Activated CD4-positive, alpha-beta memory T cell treated with anti-CD3 and anti-CD28 coated beads, Interleukin-2, amount 10 ng/mL, durations not matched to agents 7 days and 5 days (primary cell): ENCODE results near the gene TBL1XR1. TPM values are rescaled to one million over a fixed set of nuclear protein-coding genes. Genes with fewer than 3 reads are reported as not detected.

Source experiments
- CTCF ChIA-PET: fragments of 350-600 bp; sonication (Branson Sonifier 250); formaldehyde crosslinking; loops from one replicate; lab custom pipeline; 2021; ENCODE audit warnings: antibody characterized with exemption, inconsistent platforms; lab: Charles Lee
- POLR2A ChIA-PET: fragments of 350-600 bp; sonication (Branson Sonifier 250); formaldehyde crosslinking; loops from one replicate; lab custom pipeline; 2021; ENCODE audit warnings: antibody characterized with exemption; lab: Charles Lee
- DNase-seq: peaks from one replicate; pipeline ENCODE4 v3.0.0-alpha.2; 2020
- H3K27ac Mint-ChIP-seq: one replicate; pipeline ENCODE4 v1.8.0; 2021; ENCODE audit warnings: mild to moderate bottlenecking, mixed read lengths
- H3K27me3 Mint-ChIP-seq: one replicate; pipeline ENCODE4 v1.8.0; 2021; ENCODE audit warnings: mixed read lengths
- H3K36me3 Mint-ChIP-seq: one replicate; pipeline ENCODE4 v1.8.0; 2021; ENCODE audit warnings: low read depth, mixed read lengths
- H3K4me1 Mint-ChIP-seq: one replicate; pipeline ENCODE4 v1.8.0; 2021; ENCODE audit warnings: mixed read lengths
- H3K4me3 Mint-ChIP-seq: one replicate; pipeline ENCODE4 v1.8.0; 2021; ENCODE audit warnings: mild to moderate bottlenecking, mixed read lengths
- H3K9me3 Mint-ChIP-seq: one replicate; pipeline ENCODE4 v1.8.0; 2021; ENCODE audit warnings: mixed read lengths
- total RNA-seq, 2 experiments: library from RNA; stranded (reverse); gene quantifications; one replicate each; pipeline ENCODE4 v1.2.3, GENCODE V29; 2021

Gene TBL1XR1
- 100 to 1,000 TPM; 178 to 187 TPM for total RNA-seq

DNA sequence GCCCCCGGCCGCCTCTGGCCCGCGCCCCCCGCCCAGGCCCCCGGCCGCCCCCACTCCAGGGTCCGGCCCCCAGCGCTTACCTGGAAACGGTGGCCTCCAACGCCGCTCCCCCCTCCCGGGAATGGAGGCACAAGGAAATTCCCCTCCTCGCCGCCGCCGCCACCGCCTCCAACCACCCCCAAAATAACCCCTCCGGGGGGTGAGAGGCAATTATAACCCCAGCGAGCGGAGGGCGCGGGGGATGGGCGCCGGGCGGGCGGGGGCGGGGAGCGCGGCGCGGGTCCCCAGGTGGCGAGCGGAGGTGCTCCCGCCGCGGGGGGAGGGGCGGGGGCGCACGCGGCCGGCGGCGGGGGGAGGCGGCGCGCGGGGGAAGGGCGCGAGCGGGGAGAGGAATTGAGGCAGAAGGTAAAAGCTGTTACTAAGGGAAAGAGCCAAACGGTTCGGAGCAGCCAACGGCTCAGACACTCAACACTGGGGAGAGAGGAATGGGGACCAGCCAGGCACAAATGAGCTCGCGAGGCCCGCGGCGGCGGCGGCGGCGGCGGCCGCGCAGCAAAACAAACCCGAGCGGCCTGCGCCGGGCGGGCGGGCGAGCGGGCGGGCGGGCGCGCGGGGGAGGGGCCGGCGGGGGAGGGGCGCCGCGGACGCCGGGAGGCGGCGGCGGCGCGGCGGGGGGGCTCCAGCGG, at the start of gene TBL1XR1:
TBL1XR1 (minus strand) TSS at position 442 of the 686 bp plus-strand sequence. CDS start 132,505 bp downstream, outside the sequence.
- no peaks in the 10 kb centered on the region for H3K9me3 Mint-ChIP-seq

DNA sequence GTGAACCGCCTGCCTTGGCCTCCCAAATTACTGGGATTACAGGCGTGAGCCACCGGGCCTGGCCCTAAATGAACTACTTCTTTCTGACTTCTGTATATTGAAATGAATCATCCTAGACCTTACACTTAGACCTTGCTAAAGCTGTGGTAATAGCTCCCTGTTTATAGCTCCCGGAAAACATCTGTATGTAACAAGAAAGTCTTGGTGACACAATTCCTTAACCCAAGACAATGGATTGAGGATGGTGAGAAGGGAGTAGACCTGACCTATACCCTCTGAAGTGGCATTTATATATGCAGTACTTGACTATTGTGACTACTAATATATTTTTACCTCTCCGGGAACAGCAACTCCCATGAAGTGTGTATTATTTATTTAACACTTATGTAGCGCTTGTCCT, 48.0 kb upstream of the TBL1XR1 start:
- Mint-ChIP-seq H3K36me3 (peaks cover 3% of the 10 kb centered on the region), H3K27ac (no peak overlapping the region), H3K27me3 (no peaks in the 10 kb centered on the region), H3K4me3 (no peak overlapping the region), H3K4me1 (no peaks in the 10 kb centered on the region), H3K9me3 (peaks cover 8% of the 10 kb centered on the region)
- POLR2A ChIA-PET = no interaction called here
- CTCF ChIA-PET = no interaction called here
- no peak for DNase-seq

More for the DNA sequence above, at the start of gene TBL1XR1:
- Mint-ChIP-seq H3K4me1 (peaks cover 63% of the 10 kb centered on the region), H3K27ac (peak within 1 kb of the TSS; percentile 97), H3K36me3 (peaks cover 40% of the 10 kb centered on the region), H3K4me3 (peak within 1 kb of the TSS; percentile 98), H3K27me3 (no peaks in the 10 kb centered on the region)
- peak; percentile 90 for DNase-seq
- CTCF ChIA-PET = interaction anchor here (0.5 to 3.4 kb wide), 3 partner anchors 146 to 450 kb away, joined by 3 to 23 read pairs (median 14); no protein-coding TSS in a partner anchor
- POLR2A ChIA-PET = interaction anchor here (0.6 to 12.3 kb wide), 20 partner anchors 28 to 581 kb away, joined by 3 to 374 read pairs (median 5); no protein-coding TSS in a partner anchor

DNA sequence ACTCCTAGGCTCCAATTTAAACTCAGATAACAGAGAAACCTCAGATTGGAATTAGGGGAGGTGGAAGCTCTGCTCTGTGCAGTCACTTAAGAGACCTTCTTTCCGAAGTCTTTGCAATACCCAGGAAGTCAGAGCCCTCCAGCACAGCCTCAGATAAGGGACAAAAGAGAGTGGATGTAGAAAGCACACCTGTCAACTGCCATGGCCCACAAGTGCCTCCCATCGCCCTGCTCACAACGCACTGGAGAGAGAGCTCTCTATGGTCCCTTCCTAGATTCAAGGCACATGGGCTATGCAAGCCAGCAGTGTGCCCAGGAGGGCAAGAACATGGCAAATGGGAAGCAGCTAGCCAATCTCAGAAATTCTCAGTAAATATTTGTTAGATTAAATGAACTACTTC, 47.3 kb upstream of the TBL1XR1 start:
- H3K4me3 Mint-ChIP-seq = no peak overlapping the region
- DNase-seq = no peak

DNA sequence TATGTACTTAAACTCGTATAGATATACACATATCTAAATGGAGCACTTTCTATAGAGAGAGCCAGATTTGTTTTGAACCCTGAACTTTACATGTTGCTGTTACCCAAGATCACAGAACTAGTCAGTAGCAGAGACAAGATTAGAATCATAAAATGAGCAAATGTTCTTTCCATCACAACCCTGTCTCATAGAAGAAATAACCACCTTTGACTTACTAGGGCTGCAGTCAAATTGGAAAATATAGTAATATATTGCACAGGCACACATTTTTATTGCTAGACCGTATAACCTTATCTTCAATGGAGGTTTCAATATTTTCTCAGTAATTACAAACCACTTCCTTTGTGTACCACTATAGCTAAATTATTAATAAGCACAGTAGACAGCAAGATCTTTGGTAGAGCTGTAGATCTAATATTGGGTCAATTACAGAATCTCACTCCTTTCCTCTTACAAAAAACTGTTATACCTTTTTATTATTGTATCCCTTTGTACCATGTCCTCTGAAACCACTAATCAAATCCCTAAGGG, 41.5 kb upstream of the TBL1XR1 start:
- Mint-ChIP-seq H3K9me3 (peaks cover 3% of the 10 kb centered on the region), H3K27me3 (no peaks in the 10 kb centered on the region), H3K27ac (no peak overlapping the region), H3K4me3 (no peak overlapping the region), H3K36me3 (no peaks in the 10 kb centered on the region), H3K4me1 (no peaks in the 10 kb centered on the region)
- DNase-seq = no peak
- CTCF ChIA-PET = no interaction called here
- POLR2A ChIA-PET = no interaction called here

More for the DNA sequence above, 47.3 kb upstream of the TBL1XR1 start:
- Mint-ChIP-seq H3K27ac (no peak overlapping the region), H3K36me3 (peaks cover 3% of the 10 kb centered on the region), H3K9me3 (peaks cover 8% of the 10 kb centered on the region), H3K4me1 (no peaks in the 10 kb centered on the region), H3K27me3 (no peaks in the 10 kb centered on the region)
- POLR2A ChIA-PET = no interaction called here
- CTCF ChIA-PET = no interaction called here

DNA sequence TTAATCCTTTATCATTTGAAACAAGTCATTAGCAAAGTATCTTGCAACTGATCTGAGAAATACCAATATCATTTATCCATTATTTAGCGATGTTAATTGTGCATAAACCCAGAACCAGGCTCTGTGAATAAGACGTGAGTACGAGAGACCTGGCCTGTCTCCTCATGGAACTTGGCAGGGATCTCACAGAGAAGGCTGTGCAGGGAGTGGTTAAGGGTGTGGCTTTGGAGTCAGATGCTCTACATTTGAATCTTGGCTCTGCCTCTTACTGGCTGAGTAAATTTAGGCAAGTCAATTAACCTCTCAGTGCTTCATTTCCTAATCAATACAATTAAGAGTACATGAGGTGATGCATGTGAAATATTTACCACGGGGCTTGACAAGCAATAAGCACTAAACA, 39.9 kb upstream of the TBL1XR1 start:
- H3K27ac Mint-ChIP-seq = no peak overlapping the region
- ChIA-PET CTCF (no interaction called here), POLR2A (no interaction called here)
- H3K4me1 Mint-ChIP-seq = no peaks in the 10 kb centered on the region
- no peak overlapping the region for H3K4me3 Mint-ChIP-seq
- H3K9me3 Mint-ChIP-seq = peaks cover 3% of the 10 kb centered on the region
- no peaks in the 10 kb centered on the region for H3K27me3 Mint-ChIP-seq
- H3K36me3 Mint-ChIP-seq = no peaks in the 10 kb centered on the region
- DNase-seq = no peak

DNA sequence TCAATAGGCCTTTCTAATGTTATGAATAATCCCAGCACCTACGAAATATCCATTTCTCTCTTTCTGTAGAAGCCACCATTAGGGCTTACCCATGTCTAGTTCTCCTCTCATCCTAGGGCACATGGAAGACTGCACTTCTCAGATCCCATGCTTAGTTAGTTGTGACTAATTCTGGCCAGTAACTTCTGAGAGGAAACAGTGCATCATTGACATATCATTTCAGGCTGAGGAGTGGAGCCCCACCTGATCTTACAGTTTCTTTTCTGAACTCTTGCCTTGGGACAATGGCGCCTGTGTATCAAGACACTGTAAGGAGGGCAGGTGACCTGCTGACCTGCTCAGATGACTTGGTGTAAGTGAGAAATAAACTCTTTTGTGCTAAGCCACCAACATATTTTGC, 39.4 kb upstream of the TBL1XR1 start:
- H3K4me3 Mint-ChIP-seq = no peak overlapping the region
- H3K27ac Mint-ChIP-seq = no peak overlapping the region
- H3K4me1 Mint-ChIP-seq = no peaks in the 10 kb centered on the region
- H3K36me3 Mint-ChIP-seq = no peaks in the 10 kb centered on the region
- ChIA-PET POLR2A (no interaction called here), CTCF (no interaction called here)
- no peaks in the 10 kb centered on the region for H3K27me3 Mint-ChIP-seq
- H3K9me3 Mint-ChIP-seq = peaks cover 3% of the 10 kb centered on the region
- no peak for DNase-seq

DNA sequence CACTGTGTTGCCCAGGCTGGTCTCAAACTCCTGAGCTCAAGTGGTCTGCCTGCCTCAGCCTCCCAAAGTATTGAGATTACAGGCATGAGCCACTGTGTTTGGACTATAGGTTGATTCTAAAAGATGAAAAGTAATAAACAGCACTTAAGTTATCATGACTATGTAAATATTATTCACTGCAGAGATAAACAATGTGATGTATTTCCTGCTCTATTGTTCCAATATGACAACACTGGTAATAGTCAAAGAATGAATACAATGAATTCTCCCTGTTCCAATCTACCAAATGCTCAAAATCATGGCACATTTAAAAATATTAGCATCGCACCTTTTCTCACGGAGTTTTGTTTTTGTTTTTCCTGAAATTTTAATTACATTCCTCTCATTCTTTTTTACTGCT, 36.8 kb upstream of the TBL1XR1 start:
- Mint-ChIP-seq H3K4me1 (no peaks in the 10 kb centered on the region), H3K4me3 (no peak overlapping the region), H3K27me3 (no peaks in the 10 kb centered on the region), H3K9me3 (peaks cover 6% of the 10 kb centered on the region), H3K27ac (no peak overlapping the region), H3K36me3 (peaks cover 2% of the 10 kb centered on the region)
- DNase-seq = no peak
- ChIA-PET CTCF (no interaction called here), POLR2A (no interaction called here)

DNA sequence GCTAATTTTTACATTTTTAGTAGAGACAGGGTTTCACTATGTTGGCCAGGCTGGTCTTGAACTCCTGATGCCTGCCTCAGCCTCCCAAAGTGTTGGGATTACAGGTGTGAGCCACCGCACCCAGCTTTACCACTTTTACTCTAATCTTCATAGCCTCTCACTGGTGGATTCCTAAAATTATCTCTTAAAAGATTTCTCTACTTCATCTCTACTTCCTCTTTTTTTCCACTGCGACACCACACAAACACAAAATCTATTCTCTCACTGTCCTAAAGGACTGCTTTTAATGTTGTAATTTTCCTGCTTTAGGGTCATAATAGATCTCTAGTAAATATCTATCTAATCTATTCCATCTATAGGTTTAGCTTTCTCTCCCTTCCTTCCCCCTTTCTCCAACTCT, 34.0 kb upstream of the TBL1XR1 start:
- peaks cover 2% of the 10 kb centered on the region for H3K36me3 Mint-ChIP-seq
- H3K27ac Mint-ChIP-seq = no peak overlapping the region
- H3K9me3 Mint-ChIP-seq = peaks cover 7% of the 10 kb centered on the region
- H3K4me3 Mint-ChIP-seq = no peak overlapping the region
- no peak for DNase-seq
- ChIA-PET POLR2A (no interaction called here), CTCF (no interaction called here)
- no peaks in the 10 kb centered on the region for H3K4me1 Mint-ChIP-seq
- H3K27me3 Mint-ChIP-seq = no peaks in the 10 kb centered on the region

DNA sequence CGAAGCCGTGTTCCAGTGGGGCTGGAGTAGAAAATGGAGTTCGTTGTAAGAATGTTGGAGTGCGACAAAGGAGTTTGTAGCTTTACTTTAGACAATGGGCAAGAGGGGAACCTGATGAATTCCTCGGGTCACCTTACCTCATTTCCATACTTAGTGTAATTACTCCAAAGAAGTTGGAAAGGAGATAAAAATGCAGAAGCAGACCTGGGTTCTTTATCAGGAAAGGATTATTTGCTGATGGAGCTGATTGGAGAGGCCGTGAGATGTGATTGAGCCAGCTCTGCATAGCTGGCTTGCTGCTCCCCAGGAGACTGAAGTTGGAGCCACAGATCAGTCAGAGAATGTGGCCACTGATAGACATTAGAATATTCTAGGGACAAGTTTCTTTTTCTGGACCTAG, 33.4 kb upstream of the TBL1XR1 start:
- peaks cover 7% of the 10 kb centered on the region for H3K9me3 Mint-ChIP-seq
- H3K4me1 Mint-ChIP-seq = no peaks in the 10 kb centered on the region
- POLR2A ChIA-PET = no interaction called here
- no peaks in the 10 kb centered on the region for H3K27me3 Mint-ChIP-seq
- no peak overlapping the region for H3K4me3 Mint-ChIP-seq
- H3K27ac Mint-ChIP-seq = no peak overlapping the region
- no peak for DNase-seq
- CTCF ChIA-PET = interaction anchor here (0.7 kb wide), 1 partner anchor 290 kb away, joined by 3 read pairs; no protein-coding TSS in a partner anchor
- H3K36me3 Mint-ChIP-seq = peaks cover 2% of the 10 kb centered on the region

DNA sequence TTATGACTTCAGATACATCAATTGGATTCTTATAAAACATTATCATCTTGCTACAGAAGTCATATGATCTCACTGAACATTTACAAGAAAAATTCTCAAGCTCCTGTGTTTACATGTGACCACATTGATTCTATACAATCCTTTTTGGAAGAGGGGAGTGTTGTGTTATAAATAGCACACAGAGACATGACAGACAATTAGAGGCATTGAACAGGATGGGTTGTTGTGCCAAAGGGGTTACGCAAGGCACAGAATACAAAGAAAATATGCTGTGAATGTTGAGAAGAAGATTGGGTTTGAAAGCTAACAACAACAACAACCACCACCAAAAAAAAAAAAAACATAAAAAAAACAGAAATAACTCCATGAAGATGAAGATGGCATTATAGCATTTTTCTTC, 32.5 kb upstream of the TBL1XR1 start:
- no peak for DNase-seq
- ChIA-PET CTCF (interaction anchor here (0.7 kb wide), 1 partner anchor 289 kb away, joined by 3 read pairs; no protein-coding TSS in a partner anchor), POLR2A (no interaction called here)
- no peak overlapping the region for H3K4me3 Mint-ChIP-seq
- H3K27ac Mint-ChIP-seq = no peak overlapping the region
- H3K4me1 Mint-ChIP-seq = no peaks in the 10 kb centered on the region
- H3K9me3 Mint-ChIP-seq = peaks cover 7% of the 10 kb centered on the region
- H3K36me3 Mint-ChIP-seq = peaks cover 2% of the 10 kb centered on the region
- no peaks in the 10 kb centered on the region for H3K27me3 Mint-ChIP-seq

DNA sequence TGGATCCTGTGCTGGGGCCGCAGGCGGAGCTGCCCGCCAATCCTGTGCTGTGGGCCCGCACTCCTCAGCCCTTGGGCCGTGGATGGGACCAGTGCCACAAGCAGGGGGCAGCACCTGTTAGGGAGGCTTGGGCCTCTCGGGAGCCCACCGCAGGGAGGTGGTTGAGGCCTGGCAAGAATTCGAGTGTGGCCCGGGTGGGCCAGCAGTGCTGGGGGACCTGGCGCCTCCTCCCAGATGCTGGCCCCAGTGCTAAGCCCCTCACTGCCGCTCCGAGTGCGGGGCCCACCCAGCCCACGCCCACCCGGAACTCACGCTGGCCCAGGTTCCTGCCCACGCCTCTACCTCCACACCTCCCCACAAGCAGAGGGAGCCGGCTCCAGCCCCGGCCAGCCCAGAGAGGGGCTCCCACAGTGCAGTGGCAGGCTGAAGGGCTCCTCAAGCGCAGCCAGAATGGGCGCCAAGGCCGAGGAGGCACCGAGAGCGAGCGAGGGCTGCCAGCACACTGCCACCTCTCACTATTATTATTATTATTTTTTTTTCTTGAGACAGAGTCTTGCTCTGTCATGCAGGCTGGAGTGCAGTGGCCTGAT, 31.4 kb upstream of the TBL1XR1 start:
- H3K4me1 Mint-ChIP-seq = peaks cover 9% of the 10 kb centered on the region
- CTCF ChIA-PET = no interaction called here

DNA sequence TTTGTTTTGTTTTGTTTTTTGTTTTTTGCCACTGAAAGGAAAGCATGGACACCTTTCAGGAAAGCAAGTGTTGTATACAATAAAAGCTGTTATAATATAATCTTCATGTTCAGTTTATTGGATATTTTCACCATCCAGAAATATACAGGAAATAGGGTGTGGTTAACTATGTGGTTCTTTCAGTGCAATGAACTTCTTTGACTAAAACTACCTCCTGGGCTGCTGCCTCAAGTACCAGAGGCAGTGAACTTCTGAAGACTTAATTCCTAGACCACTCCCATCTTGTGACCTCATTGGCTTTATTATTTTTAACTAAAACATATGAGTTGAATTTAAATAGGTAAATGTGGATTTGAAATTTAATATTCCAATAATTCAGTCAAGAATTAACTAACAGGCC, 27.1 kb upstream of the TBL1XR1 start:
- Mint-ChIP-seq H3K27me3 (no peaks in the 10 kb centered on the region), H3K36me3 (peaks cover 5% of the 10 kb centered on the region), H3K27ac (peak overlapping the region; percentile 21), H3K4me3 (no peak overlapping the region), H3K4me1 (peaks cover 15% of the 10 kb centered on the region), H3K9me3 (peaks cover 7% of the 10 kb centered on the region)
- POLR2A ChIA-PET = no interaction called here
- no peak for DNase-seq
- CTCF ChIA-PET = no interaction called here

More for the DNA sequence above, 31.4 kb upstream of the TBL1XR1 start:
- POLR2A ChIA-PET = interaction anchor here (1.7 kb wide), 1 partner anchor 31 kb away, joined by 4 read pairs; no protein-coding TSS in a partner anchor
- H3K4me3 Mint-ChIP-seq = no peak overlapping the region
- no peak for DNase-seq
- no peaks in the 10 kb centered on the region for H3K27me3 Mint-ChIP-seq
- H3K36me3 Mint-ChIP-seq = peaks cover 2% of the 10 kb centered on the region
- peaks cover 7% of the 10 kb centered on the region for H3K9me3 Mint-ChIP-seq
- no peak overlapping the region for H3K27ac Mint-ChIP-seq

DNA sequence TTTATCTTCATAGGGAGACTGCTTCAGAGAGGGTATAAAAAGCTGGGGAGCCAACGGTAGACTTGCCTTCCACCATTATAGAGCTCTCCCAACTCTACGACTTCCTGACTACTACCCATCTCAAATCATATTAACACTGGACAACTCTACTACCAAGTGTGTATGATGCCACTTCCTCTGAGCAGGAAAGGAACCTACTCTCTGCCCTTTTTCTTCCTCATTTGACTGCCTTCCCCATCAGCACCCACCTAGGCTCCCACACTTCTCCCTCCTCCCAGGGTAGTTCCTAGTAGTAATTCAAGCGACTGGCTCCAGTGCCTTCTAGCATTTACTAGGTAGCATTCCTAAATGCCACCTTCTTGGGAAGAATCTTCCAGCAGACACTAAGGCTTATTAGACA, 24.5 kb upstream of the TBL1XR1 start:
- Mint-ChIP-seq H3K27ac (no peak overlapping the region), H3K4me3 (no peak overlapping the region), H3K36me3 (peaks cover 3% of the 10 kb centered on the region), H3K27me3 (no peaks in the 10 kb centered on the region), H3K4me1 (peaks cover 15% of the 10 kb centered on the region), H3K9me3 (no peaks in the 10 kb centered on the region)
- DNase-seq = no peak
- ChIA-PET CTCF (no interaction called here), POLR2A (no interaction called here)
